Activated CD4-positive, CD25-positive, alpha-beta regulatory T cell treated with anti-CD3 and anti-CD28 coated beads, Interleukin-2, amount 50 U/mL, for 16 hours (primary cell): Measurements from ENCODE around the gene CSNK2A1.
A peak's percentile ranks its signal among the peaks of the same experiment; 100 is the strongest.
"Not testable (repeated sequence)": the region's sequence is repeated elsewhere in the genome, so short reads cannot be mapped to it uniquely, and the experiment has no call there.

Experiments used
- DNase-seq: peaks from one replicate; pipeline ENCODE4 v3.0.0-alpha.2; 2020; ENCODE audit warnings: low read depth, low spot score

The CSNK2A1 gene

DNA sequence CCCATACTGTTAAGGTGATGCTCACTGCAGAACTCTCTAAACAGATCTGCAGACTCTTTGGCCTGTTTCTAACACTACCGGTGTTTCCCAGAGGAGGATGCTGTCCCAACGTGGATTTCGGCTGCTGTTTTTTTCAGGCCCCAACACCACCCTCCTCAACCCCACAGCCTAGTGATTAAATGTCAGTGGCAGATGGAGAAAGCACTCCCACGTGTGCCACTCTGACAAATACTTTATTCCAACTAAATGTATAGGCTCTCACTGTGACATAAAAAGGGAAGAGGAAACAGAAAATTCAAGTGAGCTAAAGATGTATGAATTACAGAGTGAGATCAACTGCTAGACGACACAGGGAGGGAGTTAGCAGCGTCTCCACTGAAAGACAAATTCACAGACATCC lies 84.8 kb downstream of the CSNK2A1 start:
- no peak for DNase-seq

DNA sequence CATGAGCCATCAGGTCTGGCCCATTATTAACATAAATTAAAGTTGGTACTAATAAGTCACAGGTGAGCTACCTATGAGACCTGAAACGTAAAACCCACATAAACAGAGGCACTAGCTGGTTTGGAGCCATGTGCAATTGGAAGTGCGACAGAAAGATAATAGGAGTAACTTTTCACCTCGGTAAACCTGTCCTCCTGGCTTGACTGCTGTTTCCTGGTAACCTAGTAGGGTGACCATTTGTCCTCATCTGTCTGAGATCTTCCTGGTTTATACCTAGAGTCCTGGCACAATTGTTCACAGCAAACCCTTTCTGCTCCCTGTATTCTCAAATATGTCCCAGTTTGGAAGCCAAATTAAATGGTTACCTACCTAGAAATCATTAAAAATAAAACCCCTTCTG lies 88.6 kb downstream of the CSNK2A1 start:
- no peak for DNase-seq

DNA sequence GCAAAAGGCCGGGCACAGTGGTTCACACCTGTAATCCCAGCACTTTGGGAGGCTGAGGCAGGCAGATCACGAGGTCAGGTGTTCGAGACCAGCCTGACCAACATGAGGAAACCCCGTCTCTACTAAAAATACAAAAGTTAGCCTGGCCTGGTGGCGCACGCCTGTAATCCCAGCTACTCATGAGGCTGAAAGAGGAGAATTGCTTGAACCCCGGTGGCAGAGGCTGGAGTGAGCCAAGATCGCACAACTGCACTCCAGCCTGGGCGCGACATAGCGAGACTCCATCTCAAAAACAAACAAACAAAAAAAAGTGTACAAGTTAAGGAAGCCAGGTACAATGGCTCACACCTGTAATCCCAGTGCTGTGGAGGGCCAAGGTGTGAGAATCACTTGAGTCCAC lies 91.6 kb downstream of the CSNK2A1 start:
- not testable (repeated sequence) for DNase-seq

DNA sequence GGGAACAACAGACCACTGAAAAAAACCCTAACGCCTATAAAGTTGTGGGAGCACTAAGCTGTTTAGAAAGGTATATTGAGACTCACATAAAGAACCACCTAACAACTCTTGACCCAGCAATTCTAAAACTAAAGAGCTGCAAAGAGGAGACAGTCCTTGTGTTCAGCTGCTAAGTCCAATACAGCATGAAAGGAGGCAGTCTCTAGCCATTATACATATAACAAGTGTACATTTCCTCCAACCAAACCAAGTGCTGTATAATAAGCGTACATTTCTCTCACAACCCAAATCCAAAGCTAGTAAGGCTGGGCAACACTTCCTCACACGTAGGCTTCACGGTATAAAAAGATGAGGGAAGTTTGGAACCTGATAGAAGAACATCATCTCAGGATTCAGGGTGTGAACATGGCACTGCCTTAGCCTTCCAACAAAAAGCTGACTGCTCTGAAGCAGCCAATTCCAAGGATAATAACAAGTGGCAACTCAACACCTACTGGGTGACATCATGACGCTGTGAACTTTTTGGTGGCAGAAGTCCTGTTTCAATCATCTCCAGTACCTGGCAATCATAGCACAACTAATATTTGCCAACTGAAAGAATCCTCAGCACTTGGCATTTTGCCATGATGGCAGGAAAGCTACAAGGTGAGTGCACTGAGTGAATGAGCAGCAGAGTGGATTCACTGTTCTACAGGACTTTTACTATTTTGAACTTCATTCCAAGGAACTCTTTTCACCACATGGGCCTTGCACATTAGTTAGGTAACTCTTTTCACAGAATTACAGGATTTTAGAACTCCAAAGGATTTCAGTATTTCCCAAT lies 97.9 kb downstream of the CSNK2A1 start:
- no peak for DNase-seq

DNA sequence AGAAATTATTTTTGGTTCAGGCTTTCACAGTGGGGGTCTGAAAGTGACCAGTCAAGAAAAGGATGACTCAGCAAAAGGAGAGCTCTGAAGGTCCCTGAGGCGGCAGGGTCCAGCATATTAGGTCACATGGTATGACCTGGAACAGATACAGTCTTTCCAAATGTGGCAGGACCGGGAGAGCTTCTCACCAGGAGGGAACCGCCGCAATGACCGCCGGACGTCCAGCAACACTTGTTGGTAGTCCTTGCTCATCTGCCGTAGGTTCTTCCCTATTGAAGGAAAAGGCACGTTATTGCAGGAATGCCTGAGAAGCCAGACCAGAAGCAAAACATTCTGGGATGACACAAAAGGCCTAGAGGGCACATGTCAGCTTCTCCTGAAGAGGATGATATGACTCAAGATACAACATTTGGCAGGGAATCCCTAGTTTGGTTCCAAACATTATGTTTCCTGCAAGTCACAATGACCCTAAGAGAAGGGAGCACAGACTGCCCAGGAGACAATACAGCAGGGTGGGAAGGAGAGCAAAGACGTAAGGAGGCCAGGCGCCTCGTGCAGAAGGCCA lies 98.6 kb downstream of the CSNK2A1 start:
- no peak for DNase-seq

DNA sequence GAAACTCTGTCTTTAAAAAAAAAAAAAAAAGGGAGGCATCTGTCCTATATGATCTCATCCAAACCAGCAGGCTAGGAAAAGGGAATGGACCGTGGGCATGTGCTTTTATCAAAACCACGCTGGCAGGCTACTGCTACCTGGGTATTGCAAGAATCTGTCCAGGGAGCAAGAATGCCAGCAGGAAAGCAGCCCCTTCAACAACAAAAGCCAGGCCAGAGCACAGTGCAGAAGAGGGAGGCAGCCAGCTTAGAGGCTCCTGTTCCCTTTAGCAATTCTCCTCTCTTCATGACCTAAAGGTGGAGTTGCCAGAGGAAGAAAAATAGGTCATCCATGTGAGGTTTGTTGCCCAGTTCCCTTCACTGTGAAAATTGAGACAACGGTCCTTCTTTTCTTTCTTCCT lies 99.5 kb downstream of the CSNK2A1 start:
- no peak for DNase-seq

DNA sequence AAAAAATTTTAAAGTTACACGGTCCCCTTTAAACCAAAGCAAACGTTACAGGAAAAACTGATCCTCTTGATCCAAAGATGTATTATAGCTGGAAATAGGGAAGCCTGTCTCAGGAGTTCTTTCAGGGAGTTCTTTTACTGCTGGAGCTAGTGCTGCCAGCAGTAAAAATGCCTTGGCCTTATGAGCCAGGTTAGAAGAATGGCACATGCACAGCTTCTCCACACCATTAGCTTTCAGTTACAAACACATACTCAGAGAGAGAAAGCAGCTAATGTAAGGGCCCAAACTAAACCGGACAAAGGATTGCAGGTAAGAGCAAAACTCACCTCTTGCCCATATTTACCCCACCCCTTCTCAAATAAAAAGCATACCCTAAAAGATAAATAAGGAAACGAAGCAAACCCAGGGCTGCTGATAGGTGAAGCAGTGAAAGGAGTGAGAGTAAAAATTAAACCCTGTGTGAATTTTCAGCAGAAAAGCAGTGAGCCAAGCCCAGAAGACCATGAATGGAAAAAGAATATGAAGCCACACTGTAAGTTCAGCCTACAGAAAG lies 100.3 kb downstream of the CSNK2A1 start:
- DNase-seq = no peak

DNA sequence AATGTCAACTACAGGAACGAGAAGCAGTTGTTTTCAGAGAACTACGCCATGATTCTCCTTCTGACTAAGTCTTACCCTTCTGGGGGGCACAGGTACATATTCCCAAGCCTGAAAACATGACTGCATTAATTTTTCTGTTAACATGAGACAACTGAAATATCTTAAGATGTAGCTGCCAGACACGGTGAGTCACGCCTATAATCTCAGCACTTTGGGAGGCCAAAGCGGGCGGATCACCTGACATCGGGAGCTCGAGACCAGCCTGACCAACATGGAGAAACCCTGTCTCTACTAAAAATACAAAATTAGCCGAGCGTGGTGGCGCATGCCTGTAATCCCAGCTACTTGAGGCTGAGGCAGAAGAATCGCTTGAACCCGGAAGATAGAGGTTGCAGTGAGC lies 103.0 kb downstream of the CSNK2A1 start:
- no peak for DNase-seq

DNA sequence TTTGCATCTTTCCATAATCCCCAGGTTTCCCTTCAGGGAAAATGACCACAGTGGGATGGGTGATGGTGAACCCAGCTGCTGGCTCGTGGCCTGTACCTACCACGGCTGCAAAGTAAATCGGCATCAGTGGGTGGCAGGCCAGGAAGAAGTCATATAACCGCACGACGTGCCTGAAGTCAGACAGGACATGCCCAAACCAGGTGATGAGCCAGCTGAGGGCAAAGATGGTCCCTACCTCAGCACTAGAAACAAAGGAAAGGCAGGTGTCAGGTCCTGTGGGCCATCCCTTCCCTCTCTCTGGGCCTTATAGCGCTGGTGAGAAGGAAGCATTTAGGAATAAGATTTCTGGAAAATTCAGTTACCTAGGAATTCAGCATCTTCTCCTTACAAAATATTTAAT lies 103.4 kb downstream of the CSNK2A1 start:
- no peak for DNase-seq

DNA sequence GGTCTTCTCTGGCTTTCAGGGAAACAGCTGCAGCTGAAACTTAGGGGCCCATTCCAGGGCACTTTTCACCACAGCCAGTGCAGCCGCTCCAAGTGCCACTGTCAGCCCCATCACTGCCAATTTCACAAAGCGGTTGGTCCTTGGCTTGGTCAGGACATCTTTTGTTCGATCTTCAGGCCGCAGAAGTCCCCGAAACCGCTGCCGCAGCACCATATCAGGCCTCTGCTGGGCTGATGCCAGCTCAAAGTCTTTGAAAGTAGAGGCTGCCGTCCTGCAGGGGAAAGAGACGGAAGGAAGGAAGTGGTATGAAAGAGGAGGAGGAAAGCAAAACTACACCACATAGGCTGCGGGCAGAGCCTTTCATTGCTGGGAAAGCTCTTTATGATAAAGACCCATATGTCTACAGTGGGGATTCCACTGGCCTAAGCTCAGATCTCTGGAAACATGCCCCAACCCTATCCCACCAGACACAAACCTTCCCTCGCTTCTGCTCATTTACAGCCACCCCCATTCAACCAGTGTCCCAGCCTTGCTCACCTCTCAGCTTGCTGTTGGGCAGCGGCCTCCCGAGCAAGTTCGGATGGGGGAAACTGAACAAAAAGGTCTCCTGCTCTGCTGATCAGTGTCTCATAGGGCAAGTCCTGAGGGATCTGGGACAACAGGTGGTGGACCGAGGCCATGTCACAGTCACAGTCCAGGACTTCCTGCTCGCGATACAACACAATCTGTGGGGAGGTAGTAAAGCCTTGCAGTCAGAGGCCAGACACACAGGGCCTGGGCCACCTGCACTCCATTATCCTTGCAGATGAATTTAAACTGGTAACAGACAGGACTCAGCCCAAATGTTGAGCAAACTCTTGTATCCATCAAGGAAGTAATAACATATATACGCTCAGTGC lies 104.8 kb downstream of the CSNK2A1 start:
- peak; percentile 34 for DNase-seq

DNA sequence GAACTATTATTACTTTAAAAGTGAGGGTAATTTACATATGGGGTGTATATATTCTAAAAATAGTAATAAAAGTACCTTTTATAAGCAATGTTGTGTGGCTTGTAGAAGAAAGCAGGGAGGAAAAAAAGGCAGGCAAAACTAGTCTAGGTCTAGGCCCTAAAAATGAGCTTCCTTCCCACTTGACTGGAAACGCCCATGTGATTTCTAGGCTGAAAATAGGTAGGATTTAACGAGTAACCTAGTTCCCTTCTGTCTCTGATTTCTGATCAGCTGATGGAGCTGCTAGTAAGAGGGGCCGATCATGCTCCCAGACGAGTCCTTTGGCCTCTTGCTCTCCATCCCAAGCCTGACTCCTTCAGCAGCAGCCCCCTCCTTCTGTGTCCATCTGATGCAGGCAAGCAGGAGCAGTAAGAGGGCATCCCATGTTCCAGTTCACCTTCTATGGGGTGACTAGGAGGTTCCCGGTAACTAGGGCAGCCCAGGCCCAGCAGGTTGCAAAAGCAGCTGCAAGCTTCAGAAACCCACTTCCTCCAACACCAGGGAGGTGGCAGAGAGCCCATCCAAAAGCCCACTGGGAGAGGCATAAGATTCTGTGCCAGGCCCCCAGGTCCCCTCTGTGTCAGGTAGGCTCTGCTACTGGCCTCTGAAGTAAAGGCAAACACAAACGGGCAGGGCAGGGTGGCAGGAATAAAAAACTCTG lies 105.7 kb downstream of the CSNK2A1 start:
- no peak for DNase-seq

DNA sequence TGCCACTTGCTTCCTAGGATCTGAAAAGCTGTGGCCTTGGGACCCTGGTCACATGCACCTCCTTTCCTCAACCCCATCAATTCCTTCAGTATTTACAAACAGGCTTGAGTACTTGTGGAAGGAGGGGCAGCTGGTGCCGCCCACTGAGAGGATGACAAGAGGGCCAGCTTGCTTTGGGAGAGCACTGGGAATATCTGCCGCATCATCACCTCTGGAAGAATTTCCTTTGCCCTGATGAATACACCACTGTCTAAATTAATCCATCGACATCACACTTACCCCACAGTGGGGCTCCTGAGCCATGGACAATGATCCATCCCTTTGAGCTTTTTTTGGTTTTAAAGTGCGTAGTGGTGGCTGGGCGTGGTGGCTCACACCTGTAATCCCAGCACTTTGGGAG lies 107.1 kb downstream of the CSNK2A1 start:
- no peak for DNase-seq

DNA sequence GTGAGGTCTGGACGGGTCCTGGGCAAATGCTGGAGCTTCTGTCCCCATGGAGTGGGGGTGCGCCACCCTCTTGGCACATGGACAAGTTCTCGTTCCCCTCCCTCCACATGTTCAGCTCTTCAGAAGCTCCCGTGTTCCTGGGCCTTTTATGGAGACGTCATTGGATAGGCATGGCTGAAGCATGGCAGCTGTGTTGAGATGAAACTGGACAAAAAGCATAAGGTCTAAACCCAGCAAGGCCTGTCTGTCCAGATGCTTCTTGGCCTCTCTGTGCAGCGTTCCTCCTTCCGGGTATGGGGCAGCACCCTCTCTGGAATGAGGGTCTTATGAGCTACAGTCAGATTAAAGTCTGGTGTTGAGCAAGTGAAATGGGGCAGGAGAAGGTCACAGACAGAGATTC lies 108.0 kb downstream of the CSNK2A1 start:
- DNase-seq = no peak

DNA sequence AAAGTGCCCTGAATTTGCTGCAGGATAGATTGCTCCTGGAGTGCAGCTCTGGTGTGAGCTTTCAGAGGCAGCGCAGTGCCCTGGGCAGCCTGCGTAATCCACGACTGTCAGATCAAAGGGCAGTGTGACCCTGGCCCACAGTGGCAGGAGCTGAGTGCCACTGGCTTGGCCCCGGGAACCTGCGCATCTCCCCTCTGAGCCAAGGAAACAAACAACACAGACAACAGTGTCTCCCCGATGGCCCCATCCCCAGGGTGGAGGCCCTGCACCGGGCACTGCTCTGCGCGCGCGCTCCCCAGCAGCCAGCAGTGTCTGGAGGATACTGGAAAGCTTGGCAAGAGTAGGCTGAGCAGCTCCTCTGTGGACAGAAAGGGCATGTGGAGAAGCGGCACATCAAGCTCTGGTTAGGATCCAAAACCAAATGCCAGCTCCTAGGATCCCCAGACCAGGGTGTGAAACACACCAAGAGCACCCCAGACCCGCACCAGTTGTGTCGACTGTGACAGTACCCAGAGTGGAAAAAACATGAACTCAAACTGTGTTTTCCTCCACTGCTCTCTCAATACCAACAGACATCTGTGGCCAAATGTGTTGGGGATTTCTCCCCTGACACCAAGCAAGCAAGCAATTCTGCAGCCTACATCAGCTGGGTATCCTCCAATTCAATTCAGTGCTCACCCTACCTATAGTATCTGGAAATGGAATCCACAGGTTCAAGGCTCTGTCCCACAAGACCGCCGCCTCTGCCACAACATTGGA lies 108.8 kb downstream of the CSNK2A1 start:
- no peak for DNase-seq

DNA sequence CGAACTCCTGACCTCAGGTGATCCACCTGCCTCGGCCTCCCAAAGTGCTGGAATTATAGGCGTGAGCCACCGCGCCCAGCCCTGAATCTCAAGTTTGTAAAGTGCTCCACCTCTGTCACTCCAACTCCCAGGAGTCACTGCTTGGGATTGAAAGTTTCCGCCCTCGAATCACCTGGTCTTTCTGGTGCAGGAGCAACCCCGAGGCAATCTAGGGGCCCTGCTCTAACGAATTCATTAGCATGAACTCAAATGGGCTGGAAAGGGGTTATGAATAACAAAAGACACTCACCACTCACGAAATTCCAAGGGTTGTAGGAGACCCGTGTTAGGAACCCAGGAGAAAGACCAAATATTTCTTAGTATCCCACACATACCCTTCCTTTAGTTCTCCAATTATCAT lies 109.4 kb downstream of the CSNK2A1 start:
- no peak for DNase-seq

DNA sequence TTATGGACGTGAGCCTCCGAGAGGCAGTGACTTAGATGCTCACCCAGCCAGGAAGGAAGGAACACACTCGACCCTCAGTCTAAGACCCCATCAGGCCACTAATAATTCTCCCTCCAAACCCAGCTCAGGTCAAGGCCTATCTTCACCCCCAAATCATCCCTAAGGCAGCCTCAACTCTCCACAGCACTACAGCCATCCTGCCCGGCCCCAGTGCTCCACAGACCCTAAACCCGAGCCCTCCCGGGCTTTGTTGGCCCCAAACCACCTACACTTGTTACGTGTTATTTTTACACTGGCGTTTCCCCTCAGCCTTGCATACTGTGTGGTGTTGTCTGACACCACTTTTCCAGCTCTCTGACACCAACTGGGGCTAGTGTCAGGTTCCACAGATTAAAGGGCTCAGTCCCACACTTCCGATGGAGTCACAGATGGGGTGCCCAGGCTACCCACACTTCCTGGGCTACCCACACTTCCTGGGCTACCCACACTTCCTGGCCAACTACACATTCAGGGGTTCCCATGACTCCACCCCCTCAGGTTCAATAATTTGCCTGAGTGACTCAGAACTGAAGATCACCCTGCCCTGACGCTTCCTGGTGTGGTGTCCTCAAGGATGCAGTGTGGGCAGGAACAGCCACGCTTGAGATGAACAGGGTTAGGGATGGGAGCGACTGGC lies 110.2 kb downstream of the CSNK2A1 start:
- DNase-seq = no peak

DNA sequence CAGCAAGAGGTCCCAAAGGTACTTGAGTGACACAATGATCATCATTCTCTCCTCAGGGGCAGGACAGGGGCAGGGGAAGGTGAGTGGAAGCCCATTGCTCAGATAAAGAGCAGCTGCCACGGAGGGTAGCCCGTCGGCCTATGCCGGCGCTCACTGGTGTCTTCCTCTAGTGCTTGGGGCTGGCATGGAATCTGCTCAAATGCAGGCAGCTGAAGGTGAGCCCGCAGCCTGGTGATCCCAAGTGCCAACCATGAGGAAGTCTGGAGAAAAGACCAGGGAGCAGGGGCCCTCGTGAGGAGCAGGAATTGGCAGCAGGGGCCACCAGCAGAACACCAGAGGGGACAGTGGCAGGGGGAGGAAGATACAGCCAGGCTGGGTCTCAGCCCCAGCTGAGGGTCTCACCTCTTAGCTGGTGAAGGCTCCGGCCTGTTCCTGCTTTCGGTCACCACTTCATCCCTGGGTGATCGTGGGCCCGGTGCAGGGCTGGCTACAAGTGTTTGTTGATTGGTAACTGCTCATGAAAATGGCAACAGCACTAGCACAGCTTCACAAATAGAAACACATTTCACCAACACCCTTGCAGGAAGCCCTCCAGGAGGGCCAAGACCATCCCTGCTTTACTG lies 110.8 kb downstream of the CSNK2A1 start:
- DNase-seq = no peak

DNA sequence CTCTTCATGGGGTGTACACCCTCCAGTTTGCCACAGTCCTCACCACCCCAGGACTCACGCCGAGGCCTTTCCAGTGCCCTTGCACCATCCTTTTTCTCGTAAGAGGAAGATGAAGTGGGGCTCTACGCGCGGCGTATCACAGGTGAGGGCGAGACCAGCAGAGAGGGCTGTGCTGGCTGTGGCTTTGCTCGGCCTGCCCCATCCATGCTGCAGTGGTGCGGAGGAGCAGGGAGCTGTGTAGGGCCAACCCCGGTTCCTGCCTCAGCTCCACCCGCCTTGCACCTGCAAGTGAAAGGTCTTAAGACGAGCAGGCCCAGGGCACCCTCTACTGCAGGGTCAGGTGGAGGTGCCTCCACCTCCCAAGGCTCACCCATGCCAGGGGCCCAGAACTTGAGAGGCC lies 111.4 kb downstream of the CSNK2A1 start:
- DNase-seq = no peak

DNA sequence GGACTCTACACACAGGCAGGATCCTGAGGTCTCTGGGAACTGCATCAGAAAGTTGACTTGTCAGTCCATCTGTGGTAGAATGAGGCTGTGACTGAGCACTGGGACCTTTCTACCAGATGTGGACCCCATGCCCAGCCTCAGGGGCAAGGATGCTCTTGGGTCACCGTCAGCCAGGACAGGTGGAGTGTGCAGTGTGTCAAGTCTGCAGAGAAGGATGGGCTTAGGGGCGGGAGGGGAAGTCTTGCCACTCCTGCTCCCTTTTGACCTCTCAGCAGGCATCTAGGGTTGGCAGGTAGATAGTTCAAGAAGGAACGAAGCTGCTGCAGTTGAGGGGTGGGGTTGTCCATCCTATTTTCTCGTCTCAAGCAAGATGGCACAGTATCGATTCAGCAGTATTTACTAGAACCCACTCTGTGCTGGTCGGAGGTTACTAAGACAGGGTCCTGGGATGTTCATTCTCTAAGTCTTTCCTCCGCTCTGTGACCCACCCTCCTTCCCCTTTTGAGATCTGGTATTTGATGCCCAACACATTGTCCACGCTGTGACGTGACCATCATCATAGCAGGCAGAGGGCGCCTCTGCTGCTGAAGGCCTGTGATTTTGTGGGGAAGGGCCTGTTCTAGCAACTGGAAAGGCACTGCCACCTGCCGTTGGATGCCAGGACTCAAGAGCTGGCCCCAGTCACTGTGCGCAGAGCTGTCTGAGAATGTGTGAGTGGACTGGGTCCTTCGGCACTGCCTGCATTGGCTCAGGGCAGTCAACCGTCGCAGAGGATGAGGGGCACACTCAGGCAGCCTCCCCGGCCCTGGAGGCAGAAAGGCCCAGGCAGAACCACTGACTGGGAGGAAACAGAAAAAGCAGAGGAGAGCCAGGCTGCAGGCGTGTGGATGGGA lies 112.3 kb downstream of the CSNK2A1 start:
- DNase-seq = no peak
